ENCODE measurements around the gene PMM2. TPM values are rescaled to one million over a fixed set of nuclear protein-coding genes. Genes with fewer than 3 reads are reported as not detected.

PMM2 gene
- total RNA-seq, 1 donor from 2014 or later, result 6.9 TPM

DNA sequence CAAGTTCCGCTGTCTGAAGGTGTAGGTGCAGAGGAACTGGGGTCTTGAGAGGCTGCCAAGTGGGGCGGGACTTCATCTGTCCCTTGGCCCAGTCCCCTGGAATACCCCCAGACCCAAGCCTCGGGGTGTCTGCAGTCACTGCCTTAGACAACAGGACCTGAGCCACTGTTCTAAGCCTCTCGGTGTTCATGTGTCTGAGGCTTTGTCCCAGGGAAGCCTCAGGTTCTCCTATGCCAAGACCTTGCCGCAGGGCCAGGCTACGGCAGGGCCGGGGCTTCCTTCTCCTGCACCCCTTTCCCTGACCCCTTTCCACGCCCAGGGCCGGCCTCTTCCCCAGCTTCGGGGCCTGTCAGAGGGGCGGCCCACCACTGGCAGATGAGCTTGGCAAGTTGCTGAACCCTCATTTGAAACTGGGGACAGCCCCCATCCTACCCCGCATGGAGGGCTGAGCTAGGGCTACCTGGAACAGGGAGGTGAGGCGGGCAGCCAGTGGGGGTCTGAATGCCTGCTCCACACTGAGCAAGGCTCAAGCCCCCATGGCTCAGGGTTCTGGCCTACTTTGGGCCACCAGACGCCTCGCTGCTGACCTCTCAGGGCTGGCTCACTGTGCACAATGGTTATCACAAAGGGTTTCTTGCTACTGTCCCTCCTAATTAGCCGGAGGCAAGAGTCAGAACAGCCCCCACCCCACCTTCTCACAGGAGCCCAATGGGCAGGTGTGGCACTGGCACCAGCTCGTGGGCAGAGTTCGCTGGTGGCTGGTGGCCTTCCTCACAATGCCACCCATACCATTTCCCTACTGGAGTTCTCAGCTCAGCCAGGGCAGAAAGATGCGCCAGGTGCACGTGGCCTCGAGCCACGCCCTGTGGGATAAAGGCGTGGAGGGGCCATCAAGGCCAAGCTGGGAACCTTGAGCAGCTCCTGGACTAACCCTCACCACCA lies 91.6 kb downstream of the PMM2 start:
- no peak for DNase-seq

DNA sequence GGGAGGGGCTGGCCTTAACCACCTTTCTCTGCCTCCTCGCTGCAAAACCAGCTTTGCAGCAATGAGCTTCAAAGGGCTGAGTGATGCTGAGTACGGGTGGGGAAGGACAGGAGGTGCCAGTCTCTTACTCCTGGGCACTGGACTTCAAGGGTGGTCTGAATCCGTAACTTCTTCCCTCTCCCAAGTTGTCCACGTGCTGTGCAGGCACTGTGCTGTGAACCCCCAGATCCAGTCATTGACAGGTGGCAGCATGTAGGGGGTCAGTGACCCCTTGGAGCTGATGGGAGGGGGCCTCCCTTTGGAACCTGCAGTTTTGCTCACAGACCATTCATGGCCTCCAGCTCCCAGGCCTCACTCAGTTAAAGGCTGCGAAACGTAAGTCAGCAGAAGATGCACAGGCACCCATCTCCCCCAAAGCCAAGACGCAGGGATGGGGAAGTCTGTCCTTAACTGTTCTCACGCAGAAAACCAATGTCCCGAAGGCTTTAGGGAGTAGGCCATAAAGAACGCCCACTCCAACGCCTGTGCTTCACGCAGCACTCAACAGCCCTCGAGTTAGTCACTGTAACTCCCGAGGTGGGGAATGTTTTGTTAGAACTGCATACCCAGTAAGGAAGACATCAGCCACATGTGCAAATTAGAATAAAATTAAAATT lies 92.4 kb downstream of the PMM2 start:
- DNase-seq, result no peak

DNA sequence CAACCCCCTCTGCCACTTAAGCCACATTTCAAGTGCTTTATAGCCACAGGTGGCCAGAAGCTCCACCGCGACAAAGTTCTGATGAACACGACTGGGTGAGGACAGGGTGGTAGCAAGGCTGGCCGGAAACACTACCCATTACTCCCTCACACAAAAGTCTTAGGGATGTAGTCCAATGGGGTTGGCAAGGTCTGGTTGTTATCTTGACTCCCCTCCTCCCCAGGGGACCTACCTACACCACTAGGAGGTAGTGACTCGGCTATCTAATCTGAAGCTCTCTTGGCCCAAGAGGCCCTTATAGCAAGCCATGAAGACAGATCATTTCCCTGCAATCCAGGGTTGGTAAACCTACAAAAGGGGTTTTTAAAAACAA lies 92.9 kb downstream of the PMM2 start:
- no peak for DNase-seq

DNA sequence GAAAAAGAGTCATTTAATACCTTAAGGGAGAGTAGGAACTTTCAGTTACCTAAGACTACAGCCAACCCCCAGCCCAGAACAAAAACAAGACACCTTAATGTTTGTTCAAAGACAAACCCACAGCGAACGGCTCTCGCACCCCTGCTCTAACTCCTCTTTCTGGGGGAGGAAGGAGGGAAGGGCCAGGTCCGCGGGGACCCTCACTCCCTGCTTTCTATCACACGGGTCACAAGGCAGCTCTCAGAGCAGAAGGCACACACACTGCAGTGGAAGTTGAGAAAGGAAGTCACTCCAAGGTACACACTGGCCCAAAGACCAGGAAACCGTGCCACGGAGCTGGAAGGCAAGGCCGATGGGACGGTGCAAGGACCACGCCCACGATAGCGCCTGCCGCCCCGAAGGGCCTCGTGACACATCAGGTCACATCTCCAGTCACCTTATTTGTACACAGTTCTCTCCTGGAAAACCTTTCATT lies 94.5 kb downstream of the PMM2 start:
- no peak for DNase-seq

DNA sequence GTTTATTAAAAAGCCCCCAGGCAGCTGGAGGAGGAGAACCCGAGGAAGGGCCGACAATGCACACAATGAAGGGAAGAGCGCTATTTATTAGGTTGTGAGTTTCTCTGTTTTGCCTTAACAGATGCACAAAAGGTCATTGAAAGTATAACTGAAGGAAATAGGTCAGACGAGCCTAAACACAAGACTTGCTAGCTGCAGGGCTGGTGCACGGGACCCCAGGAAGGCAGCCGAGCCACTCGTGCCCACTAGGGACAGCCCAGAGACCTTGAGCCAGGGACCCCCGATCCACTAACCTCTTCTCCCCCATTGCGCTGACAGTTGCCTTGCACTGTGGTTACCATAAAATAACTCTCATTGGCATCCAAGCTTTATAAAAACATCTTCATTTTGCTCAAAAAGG lies 95.8 kb downstream of the PMM2 start:
- no peak for DNase-seq

DNA sequence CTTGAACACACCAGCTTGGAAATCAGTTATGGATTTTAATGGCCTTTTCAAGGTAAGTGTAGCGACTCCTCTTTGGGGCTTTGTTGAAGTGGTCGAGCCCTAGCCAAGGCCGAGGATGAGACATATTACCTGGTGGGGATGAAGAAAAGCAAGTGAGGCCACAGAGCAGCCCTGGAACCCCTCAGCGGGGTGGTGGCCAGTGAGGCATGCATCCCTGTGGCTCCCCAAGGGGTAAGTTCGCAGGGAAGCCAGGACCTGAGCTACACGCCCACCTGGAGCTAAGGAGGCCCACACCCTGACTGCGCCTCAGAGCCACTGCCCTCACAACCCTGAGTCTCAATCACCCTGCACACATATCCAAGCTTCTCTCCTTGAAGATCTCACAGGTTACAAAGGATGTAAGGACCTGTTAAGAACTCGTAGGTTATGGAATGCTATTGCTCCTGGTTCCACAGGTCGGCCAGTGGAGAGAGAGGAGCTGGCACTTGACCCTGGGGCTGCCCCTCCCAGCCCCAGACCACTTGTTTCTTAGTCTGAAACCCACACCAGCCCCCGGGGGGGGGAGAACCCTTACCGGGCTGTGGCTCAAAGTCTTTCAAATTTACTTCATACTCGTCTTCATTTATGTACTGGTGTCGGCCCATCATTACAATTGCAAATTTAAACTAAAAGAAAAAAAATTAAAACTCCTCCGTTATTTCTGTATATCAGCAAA lies 96.5 kb downstream of the PMM2 start:
- no peak for DNase-seq

DNA sequence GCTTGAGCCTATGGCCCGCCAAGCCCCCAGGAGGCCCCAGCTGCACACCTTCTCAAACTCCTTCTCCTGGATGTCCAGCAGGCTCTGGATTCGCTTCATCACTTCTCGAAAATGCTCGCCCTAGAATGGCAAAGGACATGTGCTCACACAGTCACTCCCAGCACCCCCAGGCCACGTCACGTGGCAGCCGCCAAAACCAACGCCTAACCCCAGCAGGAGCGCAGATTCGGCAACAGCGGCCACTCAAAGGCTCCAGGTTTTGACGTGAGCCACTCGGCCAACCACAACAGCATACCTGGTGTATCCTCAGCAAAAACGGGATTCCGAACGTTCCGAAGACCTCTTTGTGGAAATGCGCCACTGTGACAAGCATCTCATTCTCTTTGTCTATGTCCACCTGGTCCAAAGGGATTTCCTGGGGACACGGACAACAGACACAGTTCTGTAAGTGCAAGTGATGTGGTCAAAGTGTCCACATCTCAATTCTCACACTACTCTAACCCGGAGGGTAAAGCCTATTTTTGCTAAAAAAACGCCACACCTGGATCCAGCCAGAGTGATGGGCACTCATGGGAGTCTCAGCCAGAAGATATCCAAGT lies 97.2 kb downstream of the PMM2 start:
- no peak for DNase-seq

DNA sequence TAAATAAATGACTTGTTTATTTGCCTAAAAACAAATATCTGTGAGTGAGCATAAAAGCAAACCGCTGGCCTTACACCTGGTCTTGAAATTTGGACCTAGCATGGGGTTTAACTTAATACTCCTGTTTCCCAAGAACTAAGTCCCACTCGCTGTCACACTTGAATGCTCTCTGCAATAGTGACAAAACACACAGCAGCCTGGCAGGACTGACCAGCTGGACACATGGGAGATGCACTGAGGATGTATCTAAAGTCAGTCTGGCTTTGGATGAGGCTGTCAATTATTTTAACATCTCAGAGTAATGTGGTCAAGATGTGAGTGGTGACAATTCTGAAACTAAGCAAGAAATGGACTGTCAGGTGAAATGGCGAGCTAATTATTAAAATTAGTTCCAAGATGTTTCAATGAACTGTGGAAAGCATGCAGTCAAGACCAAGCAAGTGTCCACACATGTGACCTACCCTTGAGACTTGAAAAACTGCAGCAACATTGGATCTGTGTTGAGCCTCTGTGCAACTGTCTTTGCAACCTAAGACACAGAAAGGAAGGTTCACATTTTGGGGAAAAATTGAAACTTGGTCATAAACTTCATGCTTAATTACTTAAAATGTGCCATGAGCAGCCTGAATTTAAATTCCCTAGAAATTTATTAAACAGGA lies 101.2 kb downstream of the PMM2 start:
- no peak for DNase-seq

Other genes starting within 250 kb of the PMM2 start
- not detected for gene TMEM114, start 207.3 kb upstream of the PMM2 start, total RNA-seq
- gene METTL22, start 176.1 kb upstream of the PMM2 start, total RNA-seq, result 13.7 TPM
- 86.1 TPM for gene ABAT, start 123.2 kb upstream of the PMM2 start, total RNA-seq
- 5.8 TPM for gene TMEM186, start 200 bp upstream of the PMM2 start, total RNA-seq
- 189 TPM for gene CARHSP1, start 71.2 kb downstream of the PMM2 start, total RNA-seq
- gene LITAFD, start 84.5 kb downstream of the PMM2 start, total RNA-seq, result not detected
- 90.9 TPM for gene USP7, start 166.1 kb downstream of the PMM2 start, total RNA-seq

Data from occipital lobe (tissue), 2 donors.